ENCODE data around the gene AFDN.

The AFDN gene

GRCh38 chr6:167918548-167919278 is 92.0 kb downstream of the AFDN start:
- H3K4me2 ChIP-seq = no peak overlapping the region
- H2AFZ ChIP-seq (ENCODE audit: low read depth) = no peak overlapping the region
- no peaks in the 10 kb centered on the region for H3K27me3 ChIP-seq (ENCODE audit: insufficient read depth, low read depth)
- H3K4me3 ChIP-seq (IDR thresholded peaks at IDR 0.05; ENCODE audit: insufficient read depth, low read depth, low read length) = no peak overlapping the region
- no peak overlapping the region for H3K9ac ChIP-seq
- TF ChIP-seq, protein P1, sequence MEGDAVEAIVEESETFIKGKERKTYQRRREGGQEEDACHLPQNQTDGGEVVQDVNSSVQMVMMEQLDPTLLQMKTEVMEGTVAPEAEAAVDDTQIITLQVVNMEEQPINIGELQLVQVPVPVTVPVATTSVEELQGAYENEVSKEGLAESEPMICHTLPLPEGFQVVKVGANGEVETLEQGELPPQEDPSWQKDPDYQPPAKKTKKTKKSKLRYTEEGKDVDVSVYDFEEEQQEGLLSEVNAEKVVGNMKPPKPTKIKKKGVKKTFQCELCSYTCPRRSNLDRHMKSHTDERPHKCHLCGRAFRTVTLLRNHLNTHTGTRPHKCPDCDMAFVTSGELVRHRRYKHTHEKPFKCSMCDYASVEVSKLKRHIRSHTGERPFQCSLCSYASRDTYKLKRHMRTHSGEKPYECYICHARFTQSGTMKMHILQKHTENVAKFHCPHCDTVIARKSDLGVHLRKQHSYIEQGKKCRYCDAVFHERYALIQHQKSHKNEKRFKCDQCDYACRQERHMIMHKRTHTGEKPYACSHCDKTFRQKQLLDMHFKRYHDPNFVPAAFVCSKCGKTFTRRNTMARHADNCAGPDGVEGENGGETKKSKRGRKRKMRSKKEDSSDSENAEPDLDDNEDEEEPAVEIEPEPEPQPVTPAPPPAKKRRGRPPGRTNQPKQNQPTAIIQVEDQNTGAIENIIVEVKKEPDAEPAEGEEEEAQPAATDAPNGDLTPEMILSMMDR (conservative IDR thresholded peaks at IDR 0.05; ENCODE audit: low read depth, low read length) = no peak
- no peaks in the 10 kb centered on the region for H3K79me2 ChIP-seq (ENCODE audit: insufficient read depth, low read depth)
- H3K4me1 ChIP-seq (ENCODE audit: low read depth, poor library complexity, severe bottlenecking) = no peaks in the 10 kb centered on the region
- H3K27ac ChIP-seq = no peak overlapping the region
- H4K20me1 ChIP-seq (ENCODE audit: insufficient read depth) = no peaks in the 10 kb centered on the region
- 0 out of 2 replicates have a peak, but pooled peaks cover 2% of the 10 kb centered on the region for H3K36me3 ChIP-seq (ENCODE audit: insufficient read depth)

DNA sequence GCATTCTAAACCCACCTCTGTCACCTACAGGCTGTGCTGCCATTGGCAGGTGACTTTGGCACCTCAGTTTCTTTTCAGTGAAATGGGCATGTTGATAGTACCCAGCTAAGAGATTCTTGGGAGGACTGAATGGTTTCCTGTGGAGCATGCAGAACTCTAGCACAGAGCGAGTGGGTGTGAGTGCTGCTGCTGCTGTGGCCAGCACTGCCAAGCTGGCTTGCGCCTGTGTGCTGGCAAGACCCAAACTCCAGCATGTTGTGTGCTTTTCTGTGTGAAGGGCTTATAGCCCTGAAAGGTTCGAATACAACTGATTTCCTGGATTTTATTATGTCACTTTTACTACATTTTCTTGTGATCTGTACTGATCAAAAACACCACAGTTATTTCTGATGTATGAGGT is 92.6 kb downstream of the AFDN start:
- Histone ChIP-seq H3K36me3 (ENCODE audit: insufficient read depth) (peaks cover 5% of the 10 kb centered on the region; the same call in 1 of the 2 replicates), H2AFZ (ENCODE audit: low read depth) (no peak overlapping the region), H3K4me3 (IDR thresholded peaks at IDR 0.05; ENCODE audit: insufficient read depth, low read depth, low read length) (no peak overlapping the region), H4K20me1 (ENCODE audit: insufficient read depth) (no peaks in the 10 kb centered on the region), H3K4me2 (no peak overlapping the region), H3K27me3 (ENCODE audit: insufficient read depth, low read depth) (no peaks in the 10 kb centered on the region), H3K79me2 (ENCODE audit: insufficient read depth, low read depth) (no peaks in the 10 kb centered on the region), H3K27ac (no peak overlapping the region), H3K4me1 (ENCODE audit: low read depth, poor library complexity, severe bottlenecking) (no peaks in the 10 kb centered on the region), H3K9ac (no peak overlapping the region)
- TF ChIP-seq, protein P1 (conservative IDR thresholded peaks at IDR 0.05; ENCODE audit: low read depth, low read length) = no peak

- H3K4me3 ChIP-seq (IDR thresholded peaks at IDR 0.05; ENCODE audit: insufficient read depth, low read depth, low read length) = no peak overlapping the region
- no peaks in the 10 kb centered on the region for H3K79me2 ChIP-seq (ENCODE audit: insufficient read depth, low read depth)
- no peaks in the 10 kb centered on the region for H3K4me1 ChIP-seq (ENCODE audit: low read depth, poor library complexity, severe bottlenecking)
- H3K27me3 ChIP-seq (ENCODE audit: insufficient read depth, low read depth) = no peaks in the 10 kb centered on the region
- no peak overlapping the region for H3K27ac ChIP-seq
- H4K20me1 ChIP-seq (ENCODE audit: insufficient read depth) = no peaks in the 10 kb centered on the region
- H2AFZ ChIP-seq (ENCODE audit: low read depth) = no peak overlapping the region
- TF ChIP-seq, protein P1 (conservative IDR thresholded peaks at IDR 0.05; ENCODE audit: low read depth, low read length) = no peak
- no peak overlapping the region for H3K4me2 ChIP-seq
- H3K36me3 ChIP-seq (ENCODE audit: insufficient read depth) = peaks cover 3% of the 10 kb centered on the region; the same call in 1 of the 2 replicates
- no peak overlapping the region for H3K9ac ChIP-seq
Measured at GRCh38 chr6:167920165-167920564, 93.5 kb downstream of the AFDN start.

- Histone ChIP-seq H3K79me2 (ENCODE audit: insufficient read depth, low read depth) (no peaks in the 10 kb centered on the region), H3K27ac (no peak overlapping the region), H2AFZ (ENCODE audit: low read depth) (no peak overlapping the region), H3K4me3 (IDR thresholded peaks at IDR 0.05; ENCODE audit: insufficient read depth, low read depth, low read length) (no peak overlapping the region), H4K20me1 (ENCODE audit: insufficient read depth) (no peaks in the 10 kb centered on the region), H3K9ac (no peak overlapping the region), H3K36me3 (ENCODE audit: insufficient read depth) (peaks cover 3% of the 10 kb centered on the region; the same call in 1 of the 2 replicates), H3K4me1 (ENCODE audit: low read depth, poor library complexity, severe bottlenecking) (no peaks in the 10 kb centered on the region), H3K27me3 (ENCODE audit: insufficient read depth, low read depth) (no peaks in the 10 kb centered on the region), H3K4me2 (no peak overlapping the region)
- TF ChIP-seq, protein P1 (conservative IDR thresholded peaks at IDR 0.05; ENCODE audit: low read depth, low read length) = no peak
Measured at GRCh38 chr6:167921831-167922230, 95.1 kb downstream of the AFDN start.

All from KMS-11 (cell line).